IMR-90 (cell line): ENCODE results near the gene MAEA. TPM values are rescaled to one million over a fixed set of nuclear protein-coding genes. Genes with fewer than 3 reads are reported as not detected.

Source experiments
- ATAC-seq: fragments of 200-7000 bp; cut with Tn5 transposase; 2 replicates; pipeline ENCODE4 v1.9.1; 2020; ENCODE audit warnings: low read depth, mild to moderate bottlenecking, moderate library complexity
- BruUV-seq: library from RNA; stranded (reverse); fragments of 400-500 nt; replicated peaks from 2 replicates; lab custom pipeline; 2021; lab: Mats Ljungman, UMichigan
- CTCF ChIA-PET: fragments of 300-600 bp; formaldehyde crosslinking; extraction: SDS; loops from one replicate; lab custom pipeline; 2021; ENCODE audit warnings: antibody characterized with exemption; lab: Yijun Ruan, JAX
- POLR2A ChIA-PET: fragments of 300-600 bp; sonication (Branson Sonifier 250); formaldehyde crosslinking; loops from one replicate; lab custom pipeline; 2022; ENCODE audit warnings: antibody characterized with exemption; ENCODE audit not compliant: unreplicated experiment; lab: Charles Lee
- DNase-seq: peaks from one replicate; pipeline ENCODE4 v3.0.0; 2013
- H2AFZ ChIP-seq: replicated peaks from 2 replicates; pipeline ENCODE3; 2013; ENCODE audit warnings: low read length, mild to moderate bottlenecking; ENCODE audit not compliant: poor library complexity
- H2AK5ac ChIP-seq: 2 replicates; pipeline ENCODE4 v1.6.1; 2013; ENCODE audit warnings: low read depth, low read length, inconsistent platforms
- H2AK9ac ChIP-seq: replicated peaks from 2 replicates; pipeline ENCODE3; 2013; ENCODE audit warnings: mild to moderate bottlenecking, low read depth, low read length, moderate library complexity; ENCODE audit not compliant: poor library complexity
- H2BK120ac ChIP-seq: 2 replicates; pipeline ENCODE4 v1.6.1; 2013; ENCODE audit warnings: low read depth, low read length, inconsistent platforms
- H2BK15ac ChIP-seq: 3 replicates; pipeline ENCODE4 v1.6.1; 2013; ENCODE audit warnings: low read depth, low read length, inconsistent platforms
- H2BK20ac ChIP-seq: 2 replicates; pipeline ENCODE4 v1.6.1; 2013; ENCODE audit warnings: low read depth, mild to moderate bottlenecking, inconsistent platforms, low read length, moderate library complexity
- H2BK5ac ChIP-seq: 2 replicates; pipeline ENCODE4 v1.6.1; 2013; ENCODE audit warnings: mild to moderate bottlenecking, low read depth, low read length, inconsistent platforms; ENCODE audit not compliant: poor library complexity, severe bottlenecking
- H3K14ac ChIP-seq: replicated peaks from 2 replicates; pipeline ENCODE4 v1.6.1; 2013; ENCODE audit warnings: low read depth, low read length, inconsistent platforms
- H3K18ac ChIP-seq: 2 replicates; pipeline ENCODE4 v1.6.1; 2013; ENCODE audit warnings: low read depth, low read length, control low read depth
- H3K23ac ChIP-seq: 2 replicates; pipeline ENCODE4 v1.6.1; 2013; ENCODE audit warnings: low read depth, low read length, inconsistent platforms
- H3K27ac ChIP-seq: 2 replicates; pipeline ENCODE4 v1.5.1; 2013; ENCODE audit warnings: mild to moderate bottlenecking, control low read depth, low read length; ENCODE audit not compliant: insufficient read depth
- H3K27me3 ChIP-seq: 2 replicates; pipeline ENCODE4 v1.6.1; 2013; ENCODE audit warnings: low read length; ENCODE audit not compliant: control insufficient read depth, insufficient read depth
- H3K36me3 ChIP-seq: 2 replicates; pipeline ENCODE4 v1.6.1; 2013; ENCODE audit warnings: low read length, mixed read lengths; ENCODE audit not compliant: control insufficient read depth, insufficient read depth
- H3K4ac ChIP-seq: 2 replicates; pipeline ENCODE4 v1.6.1; 2013; ENCODE audit warnings: low read depth, low read length, inconsistent platforms
- H3K4me1 ChIP-seq: 2 replicates; pipeline ENCODE4 v1.6.1; 2013; ENCODE audit warnings: low read length, mixed read lengths; ENCODE audit not compliant: control insufficient read depth, insufficient read depth
- H3K4me2 ChIP-seq: 2 replicates; pipeline ENCODE4 v1.6.1; 2013; ENCODE audit warnings: low read depth, mild to moderate bottlenecking, control low read depth, low read length, moderate library complexity
- H3K4me3 ChIP-seq: 2 replicates; pipeline ENCODE4 v1.5.1; 2013; ENCODE audit warnings: low read depth, mild to moderate bottlenecking, control low read depth, low read length, moderate library complexity; ENCODE audit not compliant: insufficient read depth
- H3K56ac ChIP-seq: 2 replicates; pipeline ENCODE4 v1.6.1; 2013; ENCODE audit warnings: low read length, inconsistent platforms; ENCODE audit not compliant: insufficient read depth; ENCODE audit errors: extremely low read depth
- H3K79me1 ChIP-seq, 2 experiments: 2 replicates each; pipeline ENCODE4 v1.6.1; 2013; ENCODE audit warnings: low read length in 2 of 2, inconsistent platforms in 1 of 2, low read depth in 1 of 2
- H3K9ac ChIP-seq: 2 replicates; pipeline ENCODE4 v1.6.1; 2013; ENCODE audit warnings: low read depth, low read length, control low read depth
- H3K9me1 ChIP-seq: 2 replicates; pipeline ENCODE4 v1.6.1; 2013; ENCODE audit warnings: low read length, inconsistent platforms; ENCODE audit not compliant: insufficient read depth
- H3K9me3 ChIP-seq: 2 replicates; pipeline ENCODE4 v1.6.1; 2013; ENCODE audit warnings: low read length; ENCODE audit not compliant: control insufficient read depth, insufficient read depth
- H4K20me1 ChIP-seq: 2 replicates; pipeline ENCODE4 v1.6.1; 2013; ENCODE audit warnings: low read length, inconsistent platforms; ENCODE audit not compliant: insufficient read depth
- H4K5ac ChIP-seq: 2 replicates; pipeline ENCODE4 v1.6.1; 2013; ENCODE audit warnings: mild to moderate bottlenecking, low read depth, low read length, control low read depth
- H4K8ac ChIP-seq, 2 experiments: 2 replicates each; pipeline ENCODE4 v1.6.1; 2013; ENCODE audit warnings: low read depth in 2 of 2, low read length in 2 of 2, control low read depth in 1 of 2, inconsistent platforms in 1 of 2
- H4K91ac ChIP-seq: 2 replicates; pipeline ENCODE4 v1.6.1; 2013; ENCODE audit warnings: low read depth, low read length, inconsistent platforms; ENCODE audit not compliant: insufficient read depth
- BHLHE40 ChIP-seq: fragments of 150-350 bp; IDR thresholded peaks from 2 replicates; pipeline ENCODE4 v1.6.1; 2016; ENCODE audit warnings: mild to moderate bottlenecking, low read depth, low read length
- CEBPB ChIP-seq: IDR thresholded peaks from 2 replicates; pipeline ENCODE4 v1.6.1; 2012; ENCODE audit warnings: low read depth, low read length, improper control_type of control experiment
- CHD1 ChIP-seq: IDR thresholded peaks from 2 replicates; pipeline ENCODE4 v1.6.1; 2012; ENCODE audit warnings: low read depth, low read length, improper control_type of control experiment
- FOS ChIP-seq: fragments of 150-350 bp; IDR thresholded peaks from 2 replicates; pipeline ENCODE4 v1.6.1; 2016; ENCODE audit warnings: low read depth, low read length
- MAZ ChIP-seq: IDR thresholded peaks from 2 replicates; pipeline ENCODE4 v1.6.1; 2012; ENCODE audit warnings: low read depth, mild to moderate bottlenecking, low read length, improper control_type of control experiment, moderate library complexity, borderline replicate concordance
- NFE2L2 ChIP-seq: fragments of 150-350 bp; IDR thresholded peaks from 2 replicates; pipeline ENCODE4 v1.6.1; 2016; ENCODE audit warnings: low read depth, mild to moderate bottlenecking, low read length
- POLR2A ChIP-seq: IDR thresholded peaks from 2 replicates; pipeline ENCODE4 v1.6.1; 2012; ENCODE audit warnings: mild to moderate bottlenecking, low read depth, low read length
- RAD21 ChIP-seq: IDR thresholded peaks from 2 replicates; pipeline ENCODE4 v1.6.1; 2012; ENCODE audit warnings: low read length, improper control_type of control experiment
- RCOR1 ChIP-seq: IDR thresholded peaks from 2 replicates; pipeline ENCODE4 v1.6.1; 2012; ENCODE audit warnings: mild to moderate bottlenecking, low read length, improper control_type of control experiment; ENCODE audit not compliant: insufficient replicate concordance
- RFX5 ChIP-seq: IDR thresholded peaks from 2 replicates; pipeline ENCODE4 v1.8.0; 2012; ENCODE audit warnings: low read depth, mild to moderate bottlenecking, low read length, moderate library complexity
- SMC3 ChIP-seq: fragments of 150-350 bp; IDR thresholded peaks from 2 replicates; pipeline ENCODE4 v1.6.1; 2016; ENCODE audit warnings: low read depth, mild to moderate bottlenecking, antibody characterized with exemption, low read length, moderate library complexity
- USF2 ChIP-seq: fragments of 150-350 bp; IDR thresholded peaks from 2 replicates; pipeline ENCODE4 v1.6.1; 2017; ENCODE audit warnings: mild to moderate bottlenecking, antibody characterized with exemption, low read length, low read depth
- WGBS, 2 experiments: methylation state at CpG; one replicate each; pipeline versions ENCODE4 v1.1.5 to v1.1.7; 2013; ENCODE audit warnings: missing lambda C conversion rate in 2 of 2; ENCODE audit not compliant: insufficient read length in 1 of 2; ENCODE audit errors: extremely low coverage in 2 of 2; 5-methylcytosine and 5-hydroxymethylcytosine counted together
- dilution Hi-C: fragments of 300-500 bp; cut with HindIII; formaldehyde crosslinking; loops from one replicate; pipeline ENCODE4 v1.14.3; 2018; ENCODE audit warnings: low sequenced_read_pairs; ENCODE audit not compliant: unreplicated experiment
- in situ Hi-C: fragments of 300-500 bp; cut with MboI; formaldehyde crosslinking; loops from 3 replicates; pipeline ENCODE4 v1.14.3; 2019; ENCODE audit warnings: low sequenced_read_pairs, inconsistent platforms, mixed read lengths
- intact Hi-C: fragments of 100-400 bp; cut with micrococcal nuclease; formaldehyde crosslinking; loops from 2 replicates; pipeline ENCODE4 v1.10.0; 2022
- polyA plus RNA-seq, 3 experiments: library from polyadenylated mRNA; depleted of rRNA; stranded (reverse); fragments of >200 nt; gene quantifications; 2 replicates each; pipeline ENCODE4 v1.2.3, GENCODE V29; 2012; ENCODE audit warnings: low replicate concordance in 1 of 3
- total RNA-seq: library from RNA; depleted of rRNA; stranded (reverse); fragments of >200 nt; gene quantifications from 2 replicates; pipeline ENCODE4 v1.2.3, GENCODE V29; 2012
- TF ChIP-seq, protein P1 (sequence below): fragments of 150-350 bp; IDR thresholded peaks from 2 replicates; pipeline ENCODE4 v1.6.1; 2016; ENCODE audit warnings: low read depth, mild to moderate bottlenecking, low read length, moderate library complexity, borderline replicate concordance
- TF ChIP-seq, protein P2 (sequence below): conservative IDR thresholded peaks from 2 replicates; pipeline ENCODE4 v1.5.1; 2012; ENCODE audit warnings: mild to moderate bottlenecking, low read depth, low read length, improper control_type of control experiment

Gene MAEA
- total and polyA plus RNA-seq, 2 of the 4 experiments (the other 2 are of a cell fraction): 61.5 to 108 TPM

DNA sequence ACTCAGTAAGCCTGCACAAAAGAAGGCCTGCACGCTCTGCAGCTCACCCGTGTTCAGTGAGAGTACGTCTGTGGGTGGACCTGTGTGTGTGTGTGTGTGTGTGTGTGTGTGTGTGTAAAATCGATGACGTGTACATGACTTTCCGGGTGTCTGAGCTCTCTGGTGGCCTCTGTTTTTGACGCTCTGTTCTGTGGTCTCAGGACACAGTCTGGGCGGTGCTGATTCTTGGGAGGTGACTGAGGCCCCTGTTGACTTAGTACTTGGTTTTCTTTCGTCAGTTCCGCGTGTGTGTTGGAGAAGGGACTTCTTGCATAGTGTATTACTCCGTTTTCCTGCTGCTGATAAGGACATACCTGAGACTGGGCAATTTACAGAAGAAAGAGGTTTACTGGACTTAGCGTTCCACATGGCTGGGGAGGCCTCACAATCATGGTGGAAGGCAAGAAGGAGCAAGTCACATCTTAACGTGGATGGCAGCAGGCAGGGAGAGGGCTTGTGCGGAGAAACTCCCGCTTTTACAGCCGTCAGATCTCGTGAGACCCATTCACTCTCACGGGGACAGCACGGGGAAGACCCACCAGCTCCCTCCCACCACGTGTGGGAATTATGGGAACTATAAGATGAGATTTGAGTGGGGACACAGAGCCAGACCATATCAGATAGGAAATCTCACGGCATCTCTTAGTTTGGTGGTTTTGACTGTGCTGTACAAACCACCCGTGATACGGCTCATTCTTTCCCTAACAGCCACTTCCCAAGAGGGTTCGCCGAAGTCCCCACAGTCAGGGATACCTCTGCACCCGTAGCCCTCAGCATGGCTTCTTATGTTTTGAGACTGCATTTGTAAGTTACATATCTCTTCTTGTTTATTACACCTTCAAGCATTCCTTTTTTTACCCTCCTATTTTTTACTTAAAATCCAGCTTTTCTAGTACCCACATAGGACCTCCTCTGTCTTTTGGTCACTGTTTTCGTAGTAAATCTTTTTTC, 81.8 kb downstream of the MAEA start:
- in situ Hi-C loops: no loop called here
- H3K9ac ChIP-seq: no peak overlapping the region
- no peak overlapping the region for H3K18ac ChIP-seq
- no peaks in the 10 kb centered on the region for H3K27me3 ChIP-seq
- H3K9me1 ChIP-seq: no peaks in the 10 kb centered on the region; the same call in 1 of the 2 replicates
- H2BK15ac ChIP-seq: no peak overlapping the region
- H2AK9ac ChIP-seq: no peak overlapping the region
- H3K4ac ChIP-seq: no peak overlapping the region
- H2BK120ac ChIP-seq: no peak overlapping the region
- H4K5ac ChIP-seq: no peak overlapping the region
- H4K20me1 ChIP-seq: no peaks in the 10 kb centered on the region
- no peak overlapping the region for H3K27ac ChIP-seq
- ATAC-seq (no peak), DNase-seq (no peak)
- H4K8ac ChIP-seq: no peak overlapping the region
- H3K4me2 ChIP-seq: no peak overlapping the region
- POLR2A ChIA-PET: no interaction called here
- no peak overlapping the region for H3K14ac ChIP-seq
- peaks cover 29% of the 10 kb centered on the region for H3K36me3 ChIP-seq
- no peak overlapping the region for H3K23ac ChIP-seq
- H2AK5ac ChIP-seq: no peak overlapping the region
- intact Hi-C loops: no loop called here
- no peaks in the 10 kb centered on the region for H3K79me1 ChIP-seq
- H3K9me3 ChIP-seq: no peaks in the 10 kb centered on the region; the same call in 1 of the 2 replicates
- no peaks in the 10 kb centered on the region for H3K4me1 ChIP-seq
- dilution Hi-C loops: no loop called here
- CTCF ChIA-PET: no interaction called here
- H2BK5ac ChIP-seq: no peak overlapping the region
- H2AFZ ChIP-seq: no peak overlapping the region
- H4K91ac ChIP-seq: no peak overlapping the region
- TF ChIP-seq RFX5 (no peak), RAD21 (no peak), NFE2L2 (no peak), CHD1 (no peak), MAZ (no peak), POLR2A (no peak), FOS (no peak), SMC3 (no peak), BHLHE40 (no peak), CEBPB (no peak), RCOR1 (no peak), USF2 (no peak)
- TF ChIP-seq, protein P1, sequence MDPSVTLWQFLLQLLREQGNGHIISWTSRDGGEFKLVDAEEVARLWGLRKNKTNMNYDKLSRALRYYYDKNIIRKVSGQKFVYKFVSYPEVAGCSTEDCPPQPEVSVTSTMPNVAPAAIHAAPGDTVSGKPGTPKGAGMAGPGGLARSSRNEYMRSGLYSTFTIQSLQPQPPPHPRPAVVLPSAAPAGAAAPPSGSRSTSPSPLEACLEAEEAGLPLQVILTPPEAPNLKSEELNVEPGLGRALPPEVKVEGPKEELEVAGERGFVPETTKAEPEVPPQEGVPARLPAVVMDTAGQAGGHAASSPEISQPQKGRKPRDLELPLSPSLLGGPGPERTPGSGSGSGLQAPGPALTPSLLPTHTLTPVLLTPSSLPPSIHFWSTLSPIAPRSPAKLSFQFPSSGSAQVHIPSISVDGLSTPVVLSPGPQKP: no peak
- TF ChIP-seq, protein P2, sequence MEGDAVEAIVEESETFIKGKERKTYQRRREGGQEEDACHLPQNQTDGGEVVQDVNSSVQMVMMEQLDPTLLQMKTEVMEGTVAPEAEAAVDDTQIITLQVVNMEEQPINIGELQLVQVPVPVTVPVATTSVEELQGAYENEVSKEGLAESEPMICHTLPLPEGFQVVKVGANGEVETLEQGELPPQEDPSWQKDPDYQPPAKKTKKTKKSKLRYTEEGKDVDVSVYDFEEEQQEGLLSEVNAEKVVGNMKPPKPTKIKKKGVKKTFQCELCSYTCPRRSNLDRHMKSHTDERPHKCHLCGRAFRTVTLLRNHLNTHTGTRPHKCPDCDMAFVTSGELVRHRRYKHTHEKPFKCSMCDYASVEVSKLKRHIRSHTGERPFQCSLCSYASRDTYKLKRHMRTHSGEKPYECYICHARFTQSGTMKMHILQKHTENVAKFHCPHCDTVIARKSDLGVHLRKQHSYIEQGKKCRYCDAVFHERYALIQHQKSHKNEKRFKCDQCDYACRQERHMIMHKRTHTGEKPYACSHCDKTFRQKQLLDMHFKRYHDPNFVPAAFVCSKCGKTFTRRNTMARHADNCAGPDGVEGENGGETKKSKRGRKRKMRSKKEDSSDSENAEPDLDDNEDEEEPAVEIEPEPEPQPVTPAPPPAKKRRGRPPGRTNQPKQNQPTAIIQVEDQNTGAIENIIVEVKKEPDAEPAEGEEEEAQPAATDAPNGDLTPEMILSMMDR: no peak
- no peak overlapping the region for H2BK20ac ChIP-seq
- no peak overlapping the region for H3K4me3 ChIP-seq
- 95% methylated on average over 6 of the region's 28 CpGs; no CpG with 5 or more reads in 1 of the 2 experiments for WGBS, 2 experiments
- BruUV-seq: no TSS peak
- no peak overlapping the region for H3K56ac ChIP-seq
